Suprapubic skin (tissue), 4 donors: ENCODE data around the gene EIF4A3. TPM values are rescaled to one million over a fixed set of nuclear protein-coding genes. Genes with fewer than 3 reads are reported as not detected.

ENCODE experiments used
- DNase-seq, 2 donors: peaks; one replicate each; pipeline ENCODE4 v3.0.0-alpha.2; 2019; ENCODE audit warnings: low spot score in 2 of 2
- H3K27ac ChIP-seq: fragments of 200-600 bp; sonication (generic); one replicate; pipeline ENCODE4 v1.5.1; 2019
- H3K27me3 ChIP-seq: fragments of 200-600 bp; sonication (generic); one replicate; pipeline ENCODE4 v1.5.1; 2019
- H3K36me3 ChIP-seq: fragments of 200-600 bp; sonication (generic); one replicate; pipeline ENCODE4 v1.5.1; 2019
- H3K4me1 ChIP-seq: fragments of 200-600 bp; sonication (generic); one replicate; pipeline ENCODE4 v1.5.1; 2019
- H3K4me3 ChIP-seq: fragments of 200-600 bp; sonication (generic); one replicate; pipeline ENCODE4 v1.5.1; 2019; ENCODE audit warnings: mild to moderate bottlenecking
- H3K9me3 ChIP-seq: fragments of 200-600 bp; sonication (generic); one replicate; pipeline ENCODE4 v1.5.1; 2019
- CTCF ChIP-seq, 2 donors: fragments of 200-600 bp in 1 of 2; fragments of 450-650 bp in 1 of 2; sonication (generic) in 1 of 2; IDR thresholded peaks; one replicate each; pipeline ENCODE4 v1.5.1; 2016 to 2019; ENCODE audit warnings: antibody characterized with exemption in 2 of 2, mild to moderate bottlenecking in 1 of 2, moderate library complexity in 1 of 2
- EP300 ChIP-seq: sonication (generic); formaldehyde crosslinking; IDR thresholded peaks from one replicate; pipeline ENCODE4 v1.6.1; 2017; ENCODE audit warnings: antibody characterized with exemption
- POLR2A ChIP-seq, 2 donors: fragments of 450-650 bp; IDR thresholded peaks; one replicate each; pipeline ENCODE4 v1.6.1; 2017; ENCODE audit warnings: antibody characterized with exemption in 2 of 2, mild to moderate bottlenecking in 2 of 2, moderate library complexity in 2 of 2
- POLR2AphosphoS5 ChIP-seq, 3 donors: sonication (generic); formaldehyde crosslinking; IDR thresholded peaks; one replicate each; pipeline ENCODE4 v1.6.1; 2017; ENCODE audit warnings: antibody characterized with exemption in 3 of 3
- WGBS: methylation state at CpG from one replicate; pipeline ENCODE4 v1.1.5; 2018; 5-methylcytosine and 5-hydroxymethylcytosine counted together
- total RNA-seq, 4 donors: library from RNA; depleted of rRNA; stranded (reverse); fragments of >200 nt; gene quantifications; one replicate each; pipeline ENCODE4 v1.1.0, GENCODE V29; 2016

EIF4A3 gene
- total RNA-seq, 4 donors from 2014 or later = 59.8 to 69.2 (median 65.7) TPM

DNA sequence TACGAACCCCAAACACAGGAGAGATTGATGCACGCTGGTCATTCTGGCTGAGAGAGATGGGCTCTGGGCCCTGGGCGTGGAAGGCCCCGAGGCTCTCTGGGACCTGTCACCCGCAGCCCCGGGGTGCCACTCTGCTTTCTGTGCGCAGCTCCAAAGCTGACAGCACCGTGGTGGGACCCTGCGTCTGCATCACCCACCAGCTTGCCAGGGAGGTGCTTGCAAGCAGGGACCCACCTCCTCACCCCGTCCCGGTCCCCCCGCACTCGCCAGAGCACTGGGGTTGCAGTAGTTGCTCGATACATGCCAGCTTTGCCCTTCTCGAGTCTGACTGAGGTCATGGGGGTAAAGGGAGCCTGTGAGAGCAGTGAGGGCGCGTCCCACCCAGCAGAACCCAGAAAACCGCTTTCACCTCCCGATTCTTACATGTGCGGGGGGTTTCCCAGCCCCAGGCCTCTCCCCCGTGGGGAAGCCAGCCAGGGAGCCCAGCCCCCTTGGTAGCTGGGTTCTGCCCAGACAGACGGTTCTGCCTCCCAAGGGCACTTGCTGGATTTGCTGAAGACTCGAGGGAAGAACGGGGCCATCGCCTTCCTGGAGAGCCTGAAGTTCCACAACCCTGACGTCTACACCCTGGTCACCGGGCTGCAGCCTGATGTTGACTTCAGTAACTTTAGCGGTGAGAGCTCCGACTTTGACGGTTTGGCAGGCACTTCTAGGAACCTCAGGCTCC lies 35.4 kb upstream of the EIF4A3 start:
- TF ChIP-seq EP300 = no peak
- no peak for TF ChIP-seq POLR2A (IDR thresholded peaks at IDR 0.05)
- TF ChIP-seq POLR2AphosphoS5 (IDR thresholded peaks at IDR 0.05) = no peak
- TF ChIP-seq CTCF (IDR thresholded peaks at IDR 0.05) = no peak
- no peak for DNase-seq
- 91% methylated on average over 25 of the region's 30 CpGs for WGBS

DNA sequence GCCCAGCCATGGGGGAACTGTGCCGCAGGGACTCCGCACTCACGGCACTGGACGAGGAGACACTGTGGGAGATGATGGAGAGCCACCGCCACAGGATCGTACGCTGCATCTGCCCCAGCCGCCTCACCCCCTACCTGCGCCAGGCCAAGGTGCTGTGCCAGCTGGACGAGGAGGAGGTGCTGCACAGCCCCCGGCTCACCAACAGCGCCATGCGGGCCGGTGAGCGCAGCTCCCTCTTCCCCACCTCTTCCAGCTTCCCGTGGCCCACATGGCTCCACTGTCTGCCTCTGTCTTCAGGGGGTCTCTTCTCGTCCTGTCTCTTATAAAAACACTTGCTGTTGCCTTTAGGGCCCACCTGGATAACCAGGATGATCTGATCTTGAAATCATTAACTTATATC lies 34.5 kb upstream of the EIF4A3 start:
- no peak for DNase-seq
- WGBS = 87% methylated on average over 9 of the region's 17 CpGs
- Histone ChIP-seq H3K27me3 (no peaks in the 10 kb centered on the region), H3K4me1 (no peaks in the 10 kb centered on the region), H3K9me3 (no peaks in the 10 kb centered on the region), H3K36me3 (peaks cover 4% of the 10 kb centered on the region), H3K27ac (no peak overlapping the region), H3K4me3 (no peak overlapping the region)
- TF ChIP-seq POLR2A (IDR thresholded peaks at IDR 0.05) (no peak), CTCF (IDR thresholded peaks at IDR 0.05) (no peak), POLR2AphosphoS5 (IDR thresholded peaks at IDR 0.05) (no peak)

More for the DNA sequence above, 35.4 kb upstream of the EIF4A3 start:
- Histone ChIP-seq H3K27me3 (no peaks in the 10 kb centered on the region), H3K27ac (no peak overlapping the region), H3K4me3 (no peak overlapping the region), H3K9me3 (no peaks in the 10 kb centered on the region), H3K36me3 (peaks cover 4% of the 10 kb centered on the region), H3K4me1 (peaks cover 7% of the 10 kb centered on the region)

DNA sequence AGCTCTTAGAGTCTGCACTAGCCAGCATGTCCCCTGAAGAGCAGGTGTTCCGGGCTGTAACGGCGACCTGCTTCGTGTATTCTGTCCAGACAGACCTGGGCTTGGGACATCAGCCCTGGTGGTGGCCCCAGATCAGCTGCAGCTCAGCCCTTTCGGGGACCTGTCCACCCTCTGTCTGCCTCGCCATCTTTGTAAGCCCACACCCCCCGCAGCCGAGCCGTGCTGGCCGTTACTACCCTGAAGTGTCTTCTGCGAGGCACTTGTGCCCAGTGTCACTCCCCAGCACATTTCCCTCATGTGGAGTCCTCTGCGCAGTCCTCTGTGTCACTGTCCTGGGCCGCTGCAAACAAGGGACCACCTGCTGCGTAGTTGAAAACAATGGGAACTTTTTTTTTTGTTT lies 33.3 kb upstream of the EIF4A3 start:
- Histone ChIP-seq H3K9me3 (no peaks in the 10 kb centered on the region), H3K27me3 (no peaks in the 10 kb centered on the region), H3K4me3 (no peak overlapping the region), H3K27ac (no peak overlapping the region), H3K4me1 (peaks cover 5% of the 10 kb centered on the region), H3K36me3 (peaks cover 4% of the 10 kb centered on the region)
- no peak for TF ChIP-seq POLR2A (IDR thresholded peaks at IDR 0.05)
- TF ChIP-seq POLR2AphosphoS5 (IDR thresholded peaks at IDR 0.05) = no peak
- no peak for TF ChIP-seq CTCF (IDR thresholded peaks at IDR 0.05)
- no peak for TF ChIP-seq EP300
- WGBS = 88% methylated on average over 14 of the region's 14 CpGs
- DNase-seq = no peak

DNA sequence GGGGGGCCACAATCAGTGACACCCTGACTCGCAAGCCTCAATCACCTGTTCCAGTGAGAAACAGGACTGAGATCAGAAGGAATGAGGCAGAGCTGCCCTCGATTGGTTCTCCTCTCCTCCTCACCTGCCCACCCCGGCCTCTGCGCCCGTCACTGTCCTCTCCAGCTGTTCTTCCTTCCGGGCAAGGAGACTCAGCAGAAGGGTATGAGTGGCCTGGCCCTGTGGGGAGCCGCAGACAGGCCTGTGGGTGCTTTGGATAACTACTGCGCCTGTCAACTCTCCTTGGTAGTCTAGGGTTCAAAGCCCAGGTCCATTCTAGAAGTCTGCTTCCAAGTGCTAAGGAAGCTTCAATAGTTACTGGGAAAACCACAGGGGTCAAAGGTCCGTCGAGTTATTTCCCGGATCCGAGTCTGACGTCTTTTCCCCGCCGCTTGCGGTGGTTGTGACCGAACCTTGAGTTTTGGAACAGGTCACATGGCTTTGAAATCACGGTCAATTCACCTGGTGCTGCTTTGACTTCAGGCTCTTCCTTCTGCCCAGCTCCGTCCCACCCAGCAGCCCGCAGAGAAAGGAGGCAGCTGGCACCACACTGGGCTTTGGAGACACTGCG lies 31.2 kb upstream of the EIF4A3 start:
- 88% methylated on average over 20 of the region's 21 CpGs for WGBS
- TF ChIP-seq EP300 (no peak), POLR2A (IDR thresholded peaks at IDR 0.05) (no peak), CTCF (IDR thresholded peaks at IDR 0.05) (no peak), POLR2AphosphoS5 (IDR thresholded peaks at IDR 0.05) (no peak)
- no peak overlapping the region for H3K4me3 ChIP-seq
- no peaks in the 10 kb centered on the region for H3K36me3 ChIP-seq
- no peaks in the 10 kb centered on the region for H3K9me3 ChIP-seq
- no peak overlapping the region for H3K27ac ChIP-seq
- no peaks in the 10 kb centered on the region for H3K27me3 ChIP-seq
- H3K4me1 ChIP-seq = peaks cover 7% of the 10 kb centered on the region
- no peak for DNase-seq

DNA sequence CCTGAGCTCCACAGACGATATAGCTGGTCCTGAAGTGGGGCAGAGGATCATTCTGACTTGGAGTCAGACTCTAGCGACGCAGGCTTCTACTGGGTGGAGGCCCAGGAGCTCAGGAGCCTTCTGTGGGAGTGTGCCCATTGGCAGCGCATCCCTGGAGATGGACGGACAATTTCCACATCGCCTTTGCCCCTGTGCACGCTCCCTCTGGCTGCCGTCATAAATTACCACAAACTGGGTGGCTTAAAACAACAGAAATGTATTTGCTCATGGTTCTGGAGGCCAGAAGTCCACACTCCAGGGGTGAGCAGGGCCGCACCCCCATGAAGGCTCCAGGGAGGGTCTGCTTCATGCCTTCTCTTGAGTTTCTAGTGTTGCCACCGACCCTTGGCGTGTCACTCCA lies 29.8 kb upstream of the EIF4A3 start:
- H3K27ac ChIP-seq = no peak overlapping the region
- H3K9me3 ChIP-seq = no peaks in the 10 kb centered on the region
- H3K4me1 ChIP-seq = peaks cover 7% of the 10 kb centered on the region
- H3K36me3 ChIP-seq = no peaks in the 10 kb centered on the region
- no peak overlapping the region for H3K4me3 ChIP-seq
- WGBS = 91% methylated on average over 10 of the region's 11 CpGs
- H3K27me3 ChIP-seq = no peaks in the 10 kb centered on the region
- no peak for DNase-seq
- no peak for TF ChIP-seq POLR2A (IDR thresholded peaks at IDR 0.05)
- TF ChIP-seq CTCF (IDR thresholded peaks at IDR 0.05) = no peak
- no peak for TF ChIP-seq EP300
- TF ChIP-seq POLR2AphosphoS5 (IDR thresholded peaks at IDR 0.05) = no peak
